ENCODE results near the gene SLC44A3.

Gene SLC44A3

GRCh38 chr1:94937820-94938219, 117.7 kb downstream of the SLC44A3 start:
- TF ChIP-seq FOXM1 (IDR thresholded peaks at IDR 0.05; ENCODE audit: borderline replicate concordance, low read depth) (no peak), ZBTB7A (IDR thresholded peaks at IDR 0.05; ENCODE audit: low read depth) (no peak), EP300 (IDR thresholded peaks at IDR 0.05; ENCODE audit: borderline replicate concordance) (no peak), TEAD4 (IDR thresholded peaks at IDR 0.05) (no peak), USF1 (IDR thresholded peaks at IDR 0.05) (no peak), RAD21 (IDR thresholded peaks at IDR 0.05; ENCODE audit: low read depth) (no peak), EGR1 (IDR thresholded peaks at IDR 0.05) (no peak), TAF1 (IDR thresholded peaks at IDR 0.05; ENCODE audit: low read depth) (no peak), CREB1 (IDR thresholded peaks at IDR 0.05; ENCODE audit: low read depth) (no peak), TCF12 (IDR thresholded peaks at IDR 0.05; ENCODE audit: low read depth) (no peak), REST (IDR thresholded peaks at IDR 0.05; ENCODE audit: low read depth) (no peak), NFIC (IDR thresholded peaks at IDR 0.05) (no peak), MAX (IDR thresholded peaks at IDR 0.05) (no peak), YY1 (IDR thresholded peaks at IDR 0.05; ENCODE audit: low read depth) (no peak), CEBPB (IDR thresholded peaks at IDR 0.05) (no peak)

DNA sequence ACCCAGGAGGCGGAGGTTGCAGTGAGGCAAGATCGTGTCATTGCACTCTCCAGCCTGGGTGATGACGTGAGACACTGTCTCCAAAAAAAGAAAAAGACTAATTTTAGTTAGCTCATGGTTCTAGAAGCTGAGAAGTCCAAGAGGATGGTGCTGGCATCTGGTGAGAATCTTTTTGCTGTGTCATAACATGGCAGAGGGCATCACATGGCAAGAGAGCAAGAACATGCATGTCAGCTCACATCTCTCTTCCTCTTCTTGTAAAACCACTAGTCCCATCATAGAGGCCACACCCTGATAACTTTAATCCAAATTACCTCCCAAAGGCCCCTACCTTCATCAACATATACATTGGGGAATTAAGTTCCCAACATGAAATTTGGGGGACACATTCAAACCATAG, 120.6 kb downstream of the SLC44A3 start:
- TF ChIP-seq YY1 (IDR thresholded peaks at IDR 0.05; ENCODE audit: low read depth): no peak

DNA sequence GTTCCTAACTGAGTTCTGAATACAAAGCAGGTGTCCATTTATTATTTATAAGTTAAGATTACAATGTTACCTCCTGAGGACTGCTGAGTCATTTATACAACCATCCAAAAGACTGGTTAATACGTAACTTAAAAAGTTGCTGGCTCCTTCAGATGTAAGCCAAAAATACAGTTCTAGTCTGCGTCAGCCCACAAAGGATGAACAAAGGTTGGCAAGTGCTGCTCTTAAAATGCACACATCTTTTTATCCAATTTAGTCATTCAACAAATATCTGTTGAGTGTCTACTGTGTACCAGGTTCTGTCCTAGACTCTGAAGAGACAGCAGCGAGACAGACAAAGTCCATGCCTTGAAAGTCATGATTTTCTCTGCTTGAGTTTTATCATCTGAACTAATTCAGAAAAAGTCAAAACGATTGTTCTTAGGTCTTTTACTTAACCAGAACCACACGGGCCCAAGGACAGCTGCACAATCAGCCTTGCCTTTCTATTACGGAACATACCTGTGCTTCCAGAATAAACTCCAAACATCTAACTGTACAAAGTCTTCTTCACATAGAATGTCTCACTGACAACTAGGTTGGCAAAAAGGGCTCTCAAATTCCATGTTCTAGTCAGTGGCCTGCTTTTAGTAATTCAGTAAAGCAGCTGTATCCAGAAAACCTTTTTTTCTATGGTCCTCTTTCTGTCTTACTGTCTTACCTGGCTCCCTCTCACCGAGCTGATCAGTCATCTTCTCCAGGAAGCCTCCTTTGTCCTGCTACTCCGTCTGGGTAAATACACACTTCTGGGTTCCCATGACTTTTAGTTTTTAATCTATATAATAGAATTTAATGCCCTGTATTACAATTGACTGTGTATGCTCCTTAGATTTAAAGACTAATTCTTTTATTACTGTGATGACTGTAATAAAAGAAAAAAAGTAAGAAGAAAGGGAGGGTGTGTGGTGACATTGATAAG, 122.3 kb downstream of the SLC44A3 start:
- no peak for TF ChIP-seq TEAD4 (IDR thresholded peaks at IDR 0.05)
- TF ChIP-seq RAD21 (IDR thresholded peaks at IDR 0.05; ENCODE audit: low read depth): no peak
- no peak for TF ChIP-seq CEBPB (IDR thresholded peaks at IDR 0.05)
- TF ChIP-seq EGR1 (IDR thresholded peaks at IDR 0.05): no peak
- TF ChIP-seq TCF12 (IDR thresholded peaks at IDR 0.05; ENCODE audit: low read depth): no peak
- TF ChIP-seq USF1 (IDR thresholded peaks at IDR 0.05): no peak
- TF ChIP-seq ZBTB7A (IDR thresholded peaks at IDR 0.05; ENCODE audit: low read depth): no peak
- no peak for TF ChIP-seq REST (IDR thresholded peaks at IDR 0.05; ENCODE audit: low read depth)
- no peak for TF ChIP-seq YY1 (IDR thresholded peaks at IDR 0.05; ENCODE audit: low read depth)
- no peak for TF ChIP-seq MAX (IDR thresholded peaks at IDR 0.05)
- no peak for TF ChIP-seq FOXM1 (IDR thresholded peaks at IDR 0.05; ENCODE audit: borderline replicate concordance, low read depth)
- TF ChIP-seq EP300 (IDR thresholded peaks at IDR 0.05; ENCODE audit: borderline replicate concordance): no peak
- no peak for TF ChIP-seq TAF1 (IDR thresholded peaks at IDR 0.05; ENCODE audit: low read depth)
- no peak for TF ChIP-seq CREB1 (IDR thresholded peaks at IDR 0.05; ENCODE audit: low read depth)
- no peak for TF ChIP-seq NFIC (IDR thresholded peaks at IDR 0.05)

All from Ishikawa (cell line).